Omental fat pad (tissue), 4 donors: Measurements from ENCODE around the gene ITGB7. TPM values are rescaled to one million over a fixed set of nuclear protein-coding genes. Genes with fewer than 3 reads are reported as not detected.

Experiments used
- ATAC-seq: fragments of 150-250 bp; one replicate; pipeline ENCODE4 v1.9.1; 2016; ENCODE audit warnings: mild to moderate bottlenecking, moderate library complexity; ENCODE audit not compliant: low FRiP score
- DNase-seq: peaks from one replicate; pipeline ENCODE4 v3.0.0-alpha.2; 2019; ENCODE audit warnings: low spot score
- CTCF ChIP-seq, 3 donors: fragments of 450-650 bp; IDR thresholded peaks; one replicate each; pipeline ENCODE4 v1.5.1; 2016 to 2017; ENCODE audit warnings: antibody characterized with exemption in 3 of 3, mild to moderate bottlenecking in 3 of 3, moderate library complexity in 2 of 3
- total RNA-seq, 4 donors: library from RNA; depleted of rRNA; stranded (reverse); fragments of >200 nt; gene quantifications; one replicate each; pipeline ENCODE4 v1.1.0, GENCODE V29; 2016

The ITGB7 gene
- total RNA-seq, 4 donors from 2014 or later, result 1.1 to 2.8 (median 1.9) TPM

- ATAC-seq (no peak), DNase-seq (no peak)
- no peak for TF ChIP-seq CTCF (IDR thresholded peaks at IDR 0.05)
Observed at GRCh38 chr12:53230108-53230845, 23.2 kb upstream of the ITGB7 start.

- DNase-seq (no peak), ATAC-seq (no peak)
- TF ChIP-seq CTCF (IDR thresholded peaks at IDR 0.05), result no peak
Observed at GRCh38 chr12:53229454-53229853, 22.4 kb upstream of the ITGB7 start.

GRCh38 chr12:53227836-53228235, 20.8 kb upstream of the ITGB7 start:
- no peak for ATAC-seq

GRCh38 chr12:53227341-53227740, 20.3 kb upstream of the ITGB7 start:
- DNase-seq, result no peak
- TF ChIP-seq CTCF (IDR thresholded peaks at IDR 0.05), result no peak
- no peak for ATAC-seq

More at GRCh38 chr12:53227836-53228235, 20.8 kb upstream of the ITGB7 start:
- TF ChIP-seq CTCF (IDR thresholded peaks at IDR 0.05), result no peak
- no peak for DNase-seq

- TF ChIP-seq CTCF (IDR thresholded peaks at IDR 0.05), result no peak
- ATAC-seq, result no peak
- no peak for DNase-seq
Observed at GRCh38 chr12:53226815-53227214, 19.8 kb upstream of the ITGB7 start.

- ATAC-seq, result no peak
- no peak for DNase-seq
- TF ChIP-seq CTCF (IDR thresholded peaks at IDR 0.05), result no peak
Observed at GRCh38 chr12:53225635-53226424, 18.8 kb upstream of the ITGB7 start.
